ENCODE measurements around the gene ZNF821.

GRCh38 chr16:71916397-71916920 lies 32.5 kb upstream of the ZNF821 start:
- no peak for TF ChIP-seq CTCF (IDR thresholded peaks at IDR 0.05)
- TF ChIP-seq POLR2AphosphoS5 (IDR thresholded peaks at IDR 0.05): no peak
- no peak for TF ChIP-seq EP300 (IDR thresholded peaks at IDR 0.05)
- no peak for TF ChIP-seq POLR2A (IDR thresholded peaks at IDR 0.05)
